GM12878 (cell line): ENCODE results near the gene ATP2A3. TPM values are rescaled to one million over a fixed set of nuclear protein-coding genes. Genes with fewer than 3 reads are reported as not detected.

Experiments
- CHD2 ChIP-seq: IDR thresholded peaks from 2 replicates; pipeline ENCODE4 v1.6.1; 2011; ENCODE audit warnings: low read depth, low read length, improper control_type of control experiment, borderline replicate concordance
- E4F1 ChIP-seq: fragments of 450-650 bp; IDR thresholded peaks from 2 replicates; pipeline ENCODE4 v1.6.1; 2018; ENCODE audit warnings: borderline replicate concordance, mild to moderate bottlenecking; ENCODE audit not compliant: partially characterized antibody
- EGR1 ChIP-seq, 2 experiments: IDR thresholded peaks; 1 replicate in 1 of 2; 2 replicates in 1 of 2; pipeline ENCODE4 v1.6.1; 2011 to 2012; ENCODE audit warnings: low read depth in 2 of 2, low read length in 2 of 2, borderline replicate concordance in 1 of 2, mild to moderate bottlenecking in 1 of 2, moderate library complexity in 1 of 2
- FOS ChIP-seq: IDR thresholded peaks from 3 replicates; pipeline ENCODE4 v1.6.1; 2011; ENCODE audit warnings: borderline replicate concordance; ENCODE audit not compliant: insufficient read length; ENCODE audit errors: extremely low read depth
- HDGF ChIP-seq: fragments of 450-650 bp; IDR thresholded peaks from 2 replicates; pipeline ENCODE4 v1.6.1; 2016; ENCODE audit warnings: antibody characterized with exemption
- MEF2A ChIP-seq: IDR thresholded peaks from 2 replicates; pipeline ENCODE4 v1.6.1; 2011; ENCODE audit warnings: low read depth, mild to moderate bottlenecking, low read length, moderate library complexity; ENCODE audit not compliant: insufficient read depth
- SIN3A ChIP-seq: IDR thresholded peaks from 2 replicates; pipeline ENCODE4 v1.6.1; 2012; ENCODE audit warnings: low read depth, low read length, improper control_type of control experiment
- SMAD5 ChIP-seq: IDR thresholded peaks from 2 replicates; pipeline ENCODE4 v1.6.1; 2016; ENCODE audit warnings: antibody characterized with exemption, low read depth
- STAT1 ChIP-seq: fragments of 450-650 bp; conservative IDR thresholded peaks from 2 replicates; pipeline ENCODE4 v1.6.1; 2014; ENCODE audit warnings: antibody characterized with exemption, mild to moderate bottlenecking
- STAT3 ChIP-seq: IDR thresholded peaks from 2 replicates; pipeline ENCODE4 v1.6.1; 2011; ENCODE audit warnings: low read depth, low read length, improper control_type of control experiment
- SUZ12 ChIP-seq: fragments of 200-600 bp; sonication (generic); IDR thresholded peaks from one replicate; pipeline ENCODE4 v1.6.1; 2018; ENCODE audit warnings: antibody characterized with exemption, mild to moderate bottlenecking; ENCODE audit not compliant: unreplicated experiment
- TCF3 ChIP-seq: IDR thresholded peaks from 2 replicates; pipeline ENCODE4 v1.6.1; 2012; ENCODE audit warnings: low read depth, mild to moderate bottlenecking, low read length, borderline replicate concordance; ENCODE audit not compliant: insufficient read depth
- USF1 ChIP-seq: IDR thresholded peaks from 2 replicates; pipeline ENCODE4 v1.6.1; 2011; ENCODE audit warnings: borderline replicate concordance, low read depth, mild to moderate bottlenecking, moderate library complexity, mixed read lengths, low read length; ENCODE audit not compliant: insufficient read depth; ENCODE audit errors: extremely low read length
- USF2 ChIP-seq: IDR thresholded peaks from 2 replicates; pipeline ENCODE4 v1.6.1; 2011; ENCODE audit warnings: low read depth, low read length, improper control_type of control experiment, borderline replicate concordance
- polyA plus RNA-seq, 11 experiments: library from polyadenylated mRNA; depleted of rRNA in 4 of 11; unstranded in 6 of 11; stranded (reverse) in 5 of 11; fragments of >200 nt; fragmentation: Nextera tagmentation in 4 of 11; fragmentation: Illumina TruSeq in 1 of 11; extraction: Ambion mirVana in 4 of 11; extraction: Trizol in 1 of 11; gene quantifications; 1 replicate in 1 of 11; 2 replicates in 10 of 11; pipeline versions ENCODE4 v1.2.1 to v1.2.3, GENCODE V29; 2011 to 2016; ENCODE audit warnings: inconsistent platforms in 2 of 11, missing spikeins in 2 of 11, low read depth in 1 of 11
- total RNA-seq, 4 experiments: library from RNA; depleted of rRNA in 3 of 4; stranded (reverse); fragments of >200 nt in 3 of 4; fragmentation: Illumina TruSeq in 1 of 4; extraction: Trizol in 1 of 4; gene quantifications; 2 replicates each; pipeline versions ENCODE4 v1.2.1 to v1.2.3, GENCODE V29; 2013 to 2021

Gene ATP2A3
- total and polyA plus RNA-seq, 10 of the 15 experiments (the other 5 are each of a cell fraction or from before 2014, with no cell fraction given): 1.0 to 99.2 (median 37.9) TPM

- TF ChIP-seq TCF3 (peak; percentile 96), CHD2 (no peak), EGR1 (IDR thresholded peaks at IDR 0.05; ENCODE audit: borderline replicate concordance in 1 of 2, low read depth in 2 of 2, low read length in 2 of 2) (peak in 1 of 2 experiments; percentile 26; a peak in 1 of 3 replicates), SIN3A (no peak), STAT3 (no peak), STAT1 (no peak), HDGF (no peak), MEF2A (no peak), FOS (no peak), USF2 (no peak), E4F1 (no peak), SMAD5 (no peak), USF1 (no peak), SUZ12 (no peak)
Observed at GRCh38 chr17:3905017-3905520, 59.2 kb downstream of the ATP2A3 start (continued).
